PC-9 (cell line): Measurements from ENCODE around the gene PHACTR1.

Experiments
- EZH2 ChIP-seq: fragments of 200-600 bp; sonication (generic); IDR thresholded peaks from 2 replicates; pipeline ENCODE4 v1.8.0; 2017; ENCODE audit warnings: antibody characterized with exemption, low read depth
- TF ChIP-seq, protein P1 (sequence below): fragments of 200-600 bp; sonication (generic); conservative IDR thresholded peaks from 2 replicates; pipeline ENCODE4 v1.6.1; 2017; ENCODE audit warnings: mixed run types, antibody characterized with exemption, mild to moderate bottlenecking, moderate library complexity

DNA sequence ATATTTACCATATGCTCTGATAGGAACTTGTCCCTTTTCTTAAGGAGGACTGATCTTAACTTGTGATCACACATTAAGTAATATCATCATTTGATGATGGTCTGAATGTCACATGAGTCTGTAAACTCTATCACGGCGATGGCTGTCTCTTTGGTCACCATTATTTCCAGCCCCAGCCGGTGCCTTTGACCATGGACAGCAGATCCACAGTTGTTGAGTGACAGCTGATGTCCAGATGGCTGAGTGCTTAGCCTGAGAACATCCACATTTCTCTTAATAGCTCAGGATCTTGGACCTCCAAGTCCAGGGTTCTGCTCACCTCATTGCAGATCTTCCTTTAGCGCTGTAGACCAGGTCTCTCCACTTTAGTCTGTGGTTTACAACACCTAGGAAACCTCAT is 440.7 kb downstream of the PHACTR1 start:
- TF ChIP-seq, protein P1, sequence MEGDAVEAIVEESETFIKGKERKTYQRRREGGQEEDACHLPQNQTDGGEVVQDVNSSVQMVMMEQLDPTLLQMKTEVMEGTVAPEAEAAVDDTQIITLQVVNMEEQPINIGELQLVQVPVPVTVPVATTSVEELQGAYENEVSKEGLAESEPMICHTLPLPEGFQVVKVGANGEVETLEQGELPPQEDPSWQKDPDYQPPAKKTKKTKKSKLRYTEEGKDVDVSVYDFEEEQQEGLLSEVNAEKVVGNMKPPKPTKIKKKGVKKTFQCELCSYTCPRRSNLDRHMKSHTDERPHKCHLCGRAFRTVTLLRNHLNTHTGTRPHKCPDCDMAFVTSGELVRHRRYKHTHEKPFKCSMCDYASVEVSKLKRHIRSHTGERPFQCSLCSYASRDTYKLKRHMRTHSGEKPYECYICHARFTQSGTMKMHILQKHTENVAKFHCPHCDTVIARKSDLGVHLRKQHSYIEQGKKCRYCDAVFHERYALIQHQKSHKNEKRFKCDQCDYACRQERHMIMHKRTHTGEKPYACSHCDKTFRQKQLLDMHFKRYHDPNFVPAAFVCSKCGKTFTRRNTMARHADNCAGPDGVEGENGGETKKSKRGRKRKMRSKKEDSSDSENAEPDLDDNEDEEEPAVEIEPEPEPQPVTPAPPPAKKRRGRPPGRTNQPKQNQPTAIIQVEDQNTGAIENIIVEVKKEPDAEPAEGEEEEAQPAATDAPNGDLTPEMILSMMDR = no peak
- TF ChIP-seq EZH2 = no peak
